NCI-H524 (cell line): ENCODE measurements around the gene CD4.
A peak's percentile ranks its signal among the peaks of the same experiment; 100 is the strongest.

Experiments
- DNase-seq, 2 experiments: peaks; one replicate each; lab custom pipeline; 2025; lab: John Stamatoyannopoulos, UW

The CD4 gene

DNA sequence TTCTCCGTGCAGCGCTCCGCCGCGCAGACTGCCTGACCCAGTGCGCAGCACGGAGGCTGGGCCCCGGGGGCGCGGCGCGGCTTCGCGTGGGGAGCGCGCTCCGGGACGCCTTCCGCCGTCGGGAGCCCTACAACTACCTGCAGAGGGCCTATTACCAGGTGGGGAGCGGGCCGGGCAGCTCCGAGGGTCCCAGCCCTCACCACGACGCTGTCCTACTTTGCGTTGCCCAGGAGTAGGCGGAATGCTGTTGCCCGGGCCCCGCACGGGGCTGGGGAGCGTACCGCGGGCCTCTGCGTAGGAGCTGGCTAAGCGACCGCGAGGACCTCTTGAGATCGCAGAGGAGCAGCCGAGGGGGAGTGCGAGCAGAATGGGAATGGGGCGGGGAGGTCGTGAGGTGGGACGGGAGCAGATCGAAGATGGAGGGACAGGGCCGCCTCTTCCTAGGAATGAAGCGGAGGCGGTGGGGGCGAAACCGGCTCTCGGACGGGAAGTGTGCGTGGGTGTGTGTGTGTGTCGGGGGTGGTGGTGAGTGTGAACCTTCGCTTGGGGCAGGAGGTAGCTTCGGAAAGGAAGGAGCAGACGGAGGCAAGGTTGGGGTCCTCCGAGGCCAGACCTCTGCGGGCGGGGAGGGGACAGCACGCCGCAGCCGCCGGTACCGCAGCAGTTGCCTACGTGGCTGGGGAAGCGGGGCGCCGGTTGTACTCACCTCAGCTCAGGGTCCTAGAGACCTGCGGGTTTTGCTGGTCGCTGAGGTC lies 39.6 kb downstream of the CD4 start:
- peak in 1 of 2 experiments; percentile 59 for DNase-seq

DNA sequence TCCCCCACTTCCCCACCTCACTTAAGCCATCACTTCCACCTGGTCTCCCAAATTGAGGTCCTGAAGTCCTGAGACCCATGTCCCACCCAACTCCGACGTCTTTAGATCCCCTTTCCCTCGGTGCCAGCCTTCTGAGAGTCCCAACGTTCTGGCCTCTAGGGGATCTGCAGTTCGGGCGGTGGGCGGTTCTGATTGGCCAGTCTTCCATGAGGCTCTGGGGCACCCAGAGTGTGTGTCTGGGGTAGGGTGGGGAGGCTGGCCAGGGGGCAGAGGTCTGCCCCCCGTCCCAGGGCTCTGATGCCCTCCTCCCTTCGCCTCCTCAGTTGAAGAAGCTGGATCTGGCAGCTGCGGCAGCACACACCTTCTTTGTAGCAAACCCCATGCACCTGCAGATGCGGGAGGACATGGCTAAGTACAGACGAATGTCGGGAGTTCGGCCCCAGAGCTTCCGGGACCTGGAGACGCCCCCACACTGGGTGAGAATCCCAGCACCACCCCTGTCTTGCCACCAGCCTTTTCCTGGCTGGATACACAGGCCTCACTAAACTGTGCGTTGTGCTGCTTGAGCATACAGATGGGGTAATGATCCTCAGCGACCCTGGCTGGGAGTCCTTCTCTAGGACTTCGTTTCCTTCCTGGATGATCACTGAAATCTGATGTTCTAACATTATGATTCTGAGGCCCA lies 40.4 kb downstream of the CD4 start:
- peak in 1 of 2 experiments; percentile 59 for DNase-seq

DNA sequence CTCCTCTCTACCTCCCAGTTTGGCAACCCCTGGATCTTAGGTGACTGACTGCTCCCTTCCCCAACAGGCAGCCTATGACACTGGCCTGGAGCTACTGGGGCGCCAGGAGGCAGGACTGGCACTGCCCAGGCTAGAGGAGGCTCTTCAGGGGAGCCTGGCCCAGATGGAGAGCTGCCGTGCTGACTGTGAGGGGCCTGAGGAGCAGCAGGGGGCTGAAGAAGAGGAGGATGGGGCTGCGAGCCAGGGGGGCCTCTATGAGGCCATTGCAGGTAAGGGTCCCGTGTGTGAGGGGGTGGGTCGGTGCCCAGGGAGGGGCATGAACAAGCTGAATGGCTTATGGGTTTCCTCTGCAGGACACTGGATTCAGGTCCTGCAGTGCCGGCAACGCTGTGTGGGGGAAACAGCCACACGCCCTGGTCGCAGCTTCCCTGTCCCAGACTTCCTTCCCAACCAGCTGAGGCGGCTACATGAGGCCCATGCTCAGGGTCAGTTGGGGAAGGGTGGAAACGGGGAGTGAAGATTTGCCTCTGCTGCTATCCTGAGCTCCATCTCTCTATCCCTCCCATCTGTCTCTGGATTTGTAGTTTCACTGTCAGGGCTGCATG lies 41.1 kb downstream of the CD4 start:
- DNase-seq: no peak

DNA sequence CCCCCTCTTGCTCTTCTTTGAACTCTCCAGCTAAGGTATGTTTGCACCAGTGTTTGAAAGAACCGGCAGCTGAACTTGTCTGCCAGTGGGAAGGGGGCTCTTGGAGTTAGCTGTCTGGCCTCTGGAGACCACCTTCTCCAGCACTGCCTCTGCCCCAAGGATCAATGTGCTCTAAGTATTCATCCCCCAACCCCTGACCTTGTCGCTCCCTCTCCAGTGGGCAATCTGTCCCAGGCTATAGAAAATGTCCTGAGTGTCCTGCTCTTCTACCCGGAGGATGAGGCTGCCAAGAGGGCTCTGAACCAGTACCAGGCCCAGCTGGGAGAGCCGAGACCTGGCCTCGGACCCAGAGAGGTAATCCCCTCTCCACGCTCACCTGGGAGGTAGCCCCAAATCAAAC lies 41.7 kb downstream of the CD4 start:
- DNase-seq: no peak

DNA sequence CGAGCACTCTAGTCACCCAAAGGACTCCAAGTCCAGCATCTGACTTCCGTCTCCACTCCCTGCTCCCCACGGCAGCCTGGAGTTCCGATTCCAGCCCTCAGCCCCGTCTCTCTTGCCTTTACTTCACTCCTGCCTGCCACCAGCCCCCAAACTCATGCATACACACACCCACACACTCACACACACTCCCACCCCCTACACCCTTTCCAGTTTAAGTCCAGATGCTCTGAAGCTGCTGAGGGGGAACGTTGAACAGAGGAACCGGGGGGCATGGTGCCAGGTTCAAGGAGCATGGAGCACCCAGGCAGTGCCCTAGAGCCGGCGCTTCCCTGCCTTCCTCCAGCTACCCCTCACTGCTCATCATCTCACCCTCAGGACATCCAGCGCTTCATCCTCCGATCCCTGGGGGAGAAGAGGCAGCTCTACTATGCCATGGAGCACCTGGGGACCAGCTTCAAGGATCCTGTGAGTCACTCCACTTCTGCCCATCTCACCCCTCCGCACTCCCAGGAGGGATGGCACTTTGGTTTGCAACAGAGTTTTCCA lies 42.2 kb downstream of the CD4 start:
- no peak for DNase-seq

DNA sequence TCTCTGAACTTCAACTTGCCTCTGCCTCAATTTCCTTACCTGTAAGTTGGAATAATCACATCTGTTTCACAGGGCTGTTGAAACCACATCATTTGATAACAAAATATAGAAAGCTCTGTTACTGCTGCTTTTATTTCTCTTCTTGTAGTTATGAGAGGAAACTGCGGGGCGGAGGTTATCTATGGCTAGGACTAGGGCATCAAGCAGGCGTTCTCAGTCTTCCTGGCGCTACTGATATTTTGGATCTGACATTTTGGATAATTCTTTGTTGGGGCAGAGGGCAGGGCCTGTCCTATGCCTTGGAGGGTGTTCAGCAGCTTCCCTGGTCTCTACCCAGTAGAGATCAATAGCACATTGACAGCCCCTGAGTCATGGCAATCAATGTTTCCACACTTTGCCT lies 42.8 kb downstream of the CD4 start:
- DNase-seq: no peak

DNA sequence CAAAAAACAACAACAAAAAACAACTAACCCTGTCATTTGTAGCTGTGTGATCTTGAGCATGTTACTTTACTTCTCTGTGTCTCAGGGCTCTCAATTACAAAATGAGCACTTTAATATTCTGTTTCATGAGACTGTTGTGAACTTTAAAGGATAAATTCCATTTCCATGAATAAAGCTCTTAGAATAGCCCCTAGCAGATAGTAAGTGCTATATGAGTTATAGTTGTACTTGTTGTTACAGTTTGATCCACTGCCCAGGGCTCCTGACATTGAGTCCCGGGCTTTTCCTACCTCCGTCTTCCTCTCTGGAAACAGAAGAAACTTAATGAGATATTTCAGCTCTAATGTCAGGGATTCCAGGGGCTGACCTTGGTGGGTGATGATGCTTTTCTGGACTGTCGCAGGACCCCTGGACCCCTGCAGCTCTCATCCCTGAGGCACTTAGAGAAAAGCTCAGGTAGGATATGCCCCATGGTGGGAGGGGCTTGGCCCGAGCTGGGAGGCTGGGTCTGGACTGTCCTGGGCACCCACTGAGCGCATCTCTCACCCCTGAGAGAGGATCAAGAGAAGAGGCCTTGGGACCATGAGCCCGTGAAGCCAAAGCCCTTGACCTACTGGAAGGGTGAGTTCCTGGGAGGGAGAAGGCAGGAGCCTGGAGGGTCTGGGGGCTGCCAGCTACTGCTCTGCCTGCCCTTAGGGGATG lies 44.0 kb downstream of the CD4 start:
- no peak for DNase-seq

DNA sequence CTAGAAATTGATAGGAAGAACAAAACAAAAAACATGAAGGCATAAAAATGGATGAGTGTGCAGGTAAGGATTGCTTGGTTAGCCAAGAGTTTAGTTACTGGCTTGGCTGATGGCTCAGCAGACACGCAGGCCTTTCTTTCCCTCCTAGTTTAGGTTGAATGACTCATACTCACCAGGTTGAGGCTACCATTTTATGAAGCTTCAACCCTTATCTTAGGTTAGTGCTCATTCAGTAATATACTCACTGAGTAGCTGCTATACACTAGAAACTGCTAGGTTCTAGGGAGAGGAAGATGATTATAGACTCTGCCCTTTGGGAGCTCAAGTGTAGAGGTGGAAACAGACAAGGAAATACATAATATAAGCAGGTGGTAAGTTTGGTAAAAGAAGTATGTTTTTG lies 44.9 kb downstream of the CD4 start:
- no peak for DNase-seq

DNA sequence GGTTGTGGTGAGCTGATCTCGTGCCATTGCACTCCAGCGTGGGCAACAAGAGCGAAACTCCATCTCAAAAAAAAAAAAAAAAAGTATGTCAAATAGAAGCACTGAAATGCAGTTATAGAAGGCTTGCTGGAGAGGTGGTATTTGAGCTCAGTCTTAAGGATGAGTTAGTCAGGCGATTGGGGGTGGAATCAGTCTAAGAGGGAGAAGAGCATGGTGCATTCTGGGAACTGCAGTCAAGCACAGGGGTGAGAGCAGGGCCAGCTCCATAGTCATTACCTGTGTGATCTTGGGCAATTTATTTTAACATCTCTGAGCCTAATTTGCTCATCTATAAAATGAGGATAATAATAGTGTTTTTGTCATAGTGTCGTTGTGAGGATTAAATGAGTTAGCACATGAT lies 45.5 kb downstream of the CD4 start:
- DNase-seq: no peak

DNA sequence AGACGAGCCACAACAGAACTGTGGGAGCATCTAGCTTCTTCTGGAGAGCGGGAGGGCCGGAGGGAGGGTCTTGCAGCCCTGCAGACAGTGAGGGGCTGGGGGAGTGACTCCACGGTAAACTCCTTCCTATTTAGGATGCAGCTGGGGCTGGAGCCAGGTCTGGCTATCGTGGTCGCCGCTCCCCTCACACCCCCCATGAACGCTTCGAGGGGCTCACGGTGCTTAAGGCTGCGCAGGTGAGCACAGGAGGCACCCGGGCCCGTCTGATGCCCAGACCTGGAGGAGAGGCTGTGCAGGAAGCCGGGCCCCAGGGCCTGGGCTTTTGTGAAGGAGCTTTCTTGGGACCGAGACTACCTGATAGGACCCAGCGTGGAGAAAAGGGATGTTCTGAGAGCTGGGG lies 47.5 kb downstream of the CD4 start:
- DNase-seq: no peak

DNA sequence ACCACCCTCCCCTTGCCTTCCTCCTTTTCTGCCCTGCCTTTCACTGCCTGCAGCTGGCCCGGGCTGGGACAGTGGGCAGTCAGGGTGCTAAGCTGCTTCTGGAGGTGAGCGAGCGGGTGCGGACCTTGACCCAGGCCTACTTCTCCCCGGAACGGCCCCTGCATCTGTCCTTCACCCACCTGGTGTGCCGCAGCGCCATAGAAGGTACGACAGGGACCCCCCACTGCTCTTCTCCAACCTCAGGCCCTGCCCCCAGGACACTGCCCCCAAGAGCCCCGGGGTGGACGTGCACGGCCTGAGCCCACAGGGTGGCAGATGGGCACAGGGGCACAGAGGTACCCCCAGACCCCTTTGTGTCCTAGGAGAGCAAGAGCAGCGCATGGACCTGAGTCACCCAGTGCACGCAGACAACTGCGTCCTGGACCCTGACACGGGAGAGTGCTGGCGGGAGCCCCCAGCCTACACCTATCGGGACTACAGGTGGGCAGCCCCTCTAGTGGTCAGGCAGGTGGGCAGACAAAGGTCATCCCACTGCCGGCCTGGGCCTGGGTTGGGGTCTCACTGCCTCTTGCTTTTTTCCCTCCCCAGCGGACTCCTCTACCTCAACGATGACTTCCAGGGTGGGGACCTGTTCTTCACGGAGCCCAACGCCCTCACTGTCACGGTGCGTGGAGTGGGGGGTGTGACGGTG lies 48.2 kb downstream of the CD4 start:
- no peak for DNase-seq

DNA sequence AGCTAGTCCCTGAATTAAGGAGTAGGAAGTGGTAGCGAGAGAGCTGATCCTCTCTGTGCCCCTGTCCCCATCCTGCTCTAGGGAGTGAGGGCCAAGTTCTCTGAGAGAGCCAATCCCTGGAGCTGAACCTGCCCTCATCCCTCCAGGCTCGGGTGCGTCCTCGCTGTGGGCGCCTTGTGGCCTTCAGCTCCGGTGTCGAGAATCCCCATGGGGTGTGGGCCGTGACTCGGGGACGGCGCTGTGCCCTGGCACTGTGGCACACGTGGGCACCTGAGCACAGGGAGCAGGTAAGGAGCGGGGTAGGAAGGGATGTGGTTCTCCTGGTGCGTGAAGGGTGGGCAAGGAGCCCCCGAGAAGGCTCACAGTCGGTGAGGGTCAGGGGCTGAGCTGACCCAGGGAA lies 49.5 kb downstream of the CD4 start:
- no peak for DNase-seq

DNA sequence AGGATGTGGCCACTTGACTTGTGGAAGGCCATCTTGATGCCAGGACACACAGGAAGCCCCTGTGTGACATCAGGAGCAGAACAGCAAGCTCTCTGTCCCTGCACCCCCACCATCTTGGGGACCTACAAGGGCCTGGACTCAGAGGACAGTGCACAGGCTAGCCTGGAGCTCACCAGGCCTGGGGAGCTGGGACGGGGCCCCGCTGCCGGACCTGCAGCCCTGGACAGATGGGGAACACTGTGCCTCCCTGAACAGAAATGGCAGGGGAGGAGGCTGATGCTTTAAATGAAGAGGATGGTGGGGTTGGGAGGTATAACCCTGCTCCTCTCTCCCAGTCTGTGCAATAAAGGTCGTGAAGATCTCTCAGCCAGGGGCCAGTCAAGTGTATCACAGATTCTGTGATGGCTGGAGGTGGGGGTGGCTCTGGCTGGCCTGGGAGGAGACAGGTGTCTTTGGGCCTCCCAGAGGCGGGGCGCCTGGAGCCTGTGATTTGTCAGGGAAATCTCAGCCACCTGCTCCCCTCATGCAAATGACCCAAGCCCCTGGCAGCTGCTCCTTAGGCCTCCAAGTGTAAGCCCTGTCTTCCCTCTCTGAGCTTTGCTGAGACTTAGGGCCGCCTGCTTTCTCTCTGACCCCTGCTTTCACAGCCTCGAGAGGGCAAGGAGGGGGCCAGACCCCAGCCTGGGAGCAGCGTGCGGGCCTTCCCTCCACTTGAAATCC lies 50.3 kb downstream of the CD4 start:
- peak; percentile 96 to 97 for DNase-seq

DNA sequence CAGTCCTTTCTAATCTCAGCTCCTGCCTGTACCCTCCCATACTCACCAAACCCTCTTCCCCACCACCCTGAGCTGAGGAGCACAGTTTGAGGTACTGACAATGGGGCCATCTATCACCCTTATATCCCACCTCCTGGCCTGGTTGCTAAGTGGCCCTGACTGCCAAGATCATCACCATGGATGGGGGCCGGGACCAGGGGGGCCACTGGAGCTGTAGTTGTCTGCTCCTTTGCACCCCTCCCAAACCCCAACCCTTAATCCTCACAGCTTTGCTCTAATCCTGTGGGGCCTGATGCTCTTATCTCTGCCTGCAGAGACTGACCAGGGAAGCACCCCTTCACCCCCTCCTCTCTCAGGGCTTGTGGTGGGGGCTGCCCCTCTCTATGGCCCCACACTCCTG lies 51.0 kb downstream of the CD4 start:
- peak in 1 of 2 experiments; percentile 94 for DNase-seq

DNA sequence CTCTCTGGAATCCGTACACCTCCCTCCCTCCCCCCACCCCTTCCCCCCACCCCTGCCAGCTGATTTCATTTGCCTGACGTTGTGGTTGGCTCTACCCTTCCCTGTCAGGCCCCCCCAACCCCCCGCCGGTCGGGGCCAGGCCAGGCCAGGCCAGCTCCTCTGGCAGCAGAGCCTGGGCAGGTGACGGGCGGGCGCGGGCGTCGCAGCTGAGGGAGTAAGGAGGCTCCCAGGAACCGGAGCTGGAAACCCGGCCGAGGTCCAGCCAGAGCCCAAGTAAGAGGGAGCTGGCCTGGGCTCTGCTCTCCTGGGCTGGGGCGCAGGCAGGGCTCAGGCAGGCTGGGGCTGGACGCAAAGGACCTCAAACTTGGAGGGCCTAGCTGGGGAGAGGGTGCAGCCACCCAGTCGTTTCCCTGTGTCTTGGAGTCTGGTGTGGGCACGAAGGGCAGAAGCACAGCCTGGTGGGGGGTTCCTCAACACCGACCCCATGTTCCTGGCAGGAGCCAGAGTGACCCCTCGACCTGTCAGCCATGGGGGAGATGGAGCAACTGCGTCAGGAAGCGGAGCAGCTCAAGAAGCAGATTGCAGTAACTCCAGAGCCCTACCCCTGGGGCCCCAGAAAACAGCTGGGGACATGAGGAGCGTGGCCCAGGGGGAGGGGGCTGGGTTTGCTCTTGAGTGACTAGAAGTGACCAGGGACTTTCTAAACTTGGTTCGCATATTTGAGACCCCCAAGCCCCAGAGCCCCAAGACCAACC lies 51.6 kb downstream of the CD4 start, which contains the start of gene GNB3:
GNB3 (plus strand) TSS at position 165 of the 755 bp plus-strand sequence; CDS start at position 528, 363 bp downstream.
- DNase-seq: peak in 1 of 2 experiments; percentile 50

DNA sequence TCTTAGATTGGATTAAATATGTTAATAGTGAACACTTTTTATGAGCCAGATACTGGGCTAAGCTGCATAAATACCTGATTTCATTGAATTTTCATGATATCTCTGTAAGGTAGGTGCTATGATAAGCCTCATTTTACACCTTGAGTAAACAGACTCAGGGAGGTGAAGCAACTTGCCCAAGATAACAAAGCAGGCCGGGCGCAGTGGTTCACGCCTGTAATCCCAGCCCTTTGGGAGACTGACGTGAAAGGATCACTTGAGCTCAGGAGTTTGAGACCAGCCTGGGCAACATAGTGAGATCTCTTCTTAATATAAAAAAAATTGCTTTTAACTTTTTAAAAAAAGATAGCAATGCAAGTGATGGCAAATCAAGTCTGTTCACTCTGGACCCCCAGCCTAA lies 52.7 kb downstream of the CD4 start:
- DNase-seq: no peak

DNA sequence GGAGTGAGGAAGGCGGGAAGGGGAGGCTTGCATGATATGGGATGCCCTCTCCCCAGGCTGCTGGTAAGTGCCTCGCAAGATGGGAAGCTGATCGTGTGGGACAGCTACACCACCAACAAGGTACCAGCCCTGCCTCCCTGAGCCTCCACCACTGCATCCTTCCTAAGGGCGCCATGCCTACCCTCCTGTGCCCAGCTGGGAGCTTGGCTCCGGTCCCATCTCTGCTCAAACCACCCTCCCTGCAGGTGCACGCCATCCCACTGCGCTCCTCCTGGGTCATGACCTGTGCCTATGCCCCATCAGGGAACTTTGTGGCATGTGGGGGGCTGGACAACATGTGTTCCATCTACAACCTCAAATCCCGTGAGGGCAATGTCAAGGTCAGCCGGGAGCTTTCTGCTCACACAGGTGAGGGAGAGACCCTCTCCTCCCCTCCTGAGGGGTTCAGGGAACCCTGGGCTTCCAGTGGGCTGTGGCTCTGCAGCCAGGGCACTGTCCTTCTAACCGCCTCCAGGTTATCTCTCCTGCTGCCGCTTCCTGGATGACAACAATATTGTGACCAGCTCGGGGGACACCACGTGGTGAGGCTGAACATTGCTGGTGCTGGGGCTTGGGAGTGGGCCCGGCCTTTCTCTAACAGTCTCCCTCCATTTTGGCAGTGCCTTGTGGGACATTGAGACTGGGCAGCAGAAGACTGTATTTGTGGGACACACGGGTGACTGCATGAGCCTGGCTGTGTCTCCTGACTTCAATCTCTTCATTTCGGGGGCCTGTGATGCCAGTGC lies 54.0 kb downstream of the CD4 start:
- no peak for DNase-seq

DNA sequence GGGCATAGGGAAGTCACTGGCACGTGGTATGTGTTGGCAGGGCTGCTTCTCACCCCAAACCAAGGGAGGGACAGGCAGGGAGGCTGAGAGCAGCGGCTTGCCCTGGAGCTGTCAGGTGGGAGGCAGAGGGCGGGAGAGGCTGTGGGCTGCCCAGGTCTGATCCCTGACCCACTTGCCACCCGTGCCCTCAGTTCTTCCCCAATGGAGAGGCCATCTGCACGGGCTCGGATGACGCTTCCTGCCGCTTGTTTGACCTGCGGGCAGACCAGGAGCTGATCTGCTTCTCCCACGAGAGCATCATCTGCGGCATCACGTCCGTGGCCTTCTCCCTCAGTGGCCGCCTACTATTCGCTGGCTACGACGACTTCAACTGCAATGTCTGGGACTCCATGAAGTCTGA lies 56.1 kb downstream of the CD4 start:
- DNase-seq: no peak

DNA sequence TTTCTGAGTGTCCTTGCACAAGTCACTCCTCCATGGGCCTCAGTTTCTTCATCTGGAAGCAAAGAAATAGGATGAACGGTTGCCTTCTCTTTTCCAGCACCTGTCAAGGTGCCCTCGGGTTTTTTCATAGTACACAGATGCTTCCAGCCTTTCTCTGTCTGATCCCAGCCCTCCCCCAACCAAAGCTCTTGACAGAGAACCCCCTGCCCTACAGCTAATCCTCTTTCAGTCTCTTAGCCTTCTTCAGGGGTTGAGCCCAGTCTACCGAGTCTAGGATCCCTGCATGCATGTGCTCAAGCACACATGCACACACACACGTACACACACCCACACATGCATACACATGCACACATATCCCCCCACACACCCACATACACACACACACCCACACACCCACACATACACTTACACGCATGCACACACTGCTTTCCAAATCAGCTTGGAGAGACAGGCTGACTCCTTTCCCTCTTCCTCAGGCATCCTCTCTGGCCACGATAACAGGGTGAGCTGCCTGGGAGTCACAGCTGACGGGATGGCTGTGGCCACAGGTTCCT lies 57.1 kb downstream of the CD4 start:
- peak in 1 of 2 experiments; percentile 57 for DNase-seq
